CD4-positive, alpha-beta T cell treated with Interleukin-2 at 100 ng/mL for 4 hours (primary cell): ENCODE results near the gene CAMK1D.

Experiments
- DNase-seq: peaks from one replicate; pipeline ENCODE4 v3.0.0-alpha.2; 2020; ENCODE audit warnings: low spot score

The CAMK1D gene

GRCh38 chr10:12658526-12658925, 309.2 kb downstream of the CAMK1D start:
- no peak for DNase-seq

GRCh38 chr10:12659706-12660105, 310.4 kb downstream of the CAMK1D start:
- DNase-seq: no peak

- no peak for DNase-seq
Observed at GRCh38 chr10:12660812-12661211, 311.5 kb downstream of the CAMK1D start.

- DNase-seq: no peak
Observed at GRCh38 chr10:12661671-12662070, 312.3 kb downstream of the CAMK1D start.

- no peak for DNase-seq
Observed at GRCh38 chr10:12663863-12664262, 314.5 kb downstream of the CAMK1D start.

GRCh38 chr10:12665501-12665900, 316.2 kb downstream of the CAMK1D start:
- no peak for DNase-seq

GRCh38 chr10:12667052-12667451, 317.7 kb downstream of the CAMK1D start:
- DNase-seq: no peak

- no peak for DNase-seq
Observed at GRCh38 chr10:12668634-12669033, 319.3 kb downstream of the CAMK1D start.

GRCh38 chr10:12670004-12670403, 320.7 kb downstream of the CAMK1D start:
- DNase-seq: no peak

GRCh38 chr10:12675186-12675585, 325.8 kb downstream of the CAMK1D start:
- DNase-seq: no peak

- DNase-seq: no peak
Observed at GRCh38 chr10:12679636-12680035, 330.3 kb downstream of the CAMK1D start.

- DNase-seq: no peak
Observed at GRCh38 chr10:12681252-12681651, 331.9 kb downstream of the CAMK1D start.

- no peak for DNase-seq
Observed at GRCh38 chr10:12684784-12685183, 335.4 kb downstream of the CAMK1D start.

GRCh38 chr10:12685261-12686058, 336.1 kb downstream of the CAMK1D start:
- DNase-seq: no peak

- DNase-seq: no peak
Observed at GRCh38 chr10:12687996-12688395, 338.6 kb downstream of the CAMK1D start.

GRCh38 chr10:12689893-12690292, 340.5 kb downstream of the CAMK1D start:
- no peak for DNase-seq

- DNase-seq: no peak
Observed at GRCh38 chr10:12690525-12691126, 341.3 kb downstream of the CAMK1D start.

GRCh38 chr10:12691596-12691995, 342.2 kb downstream of the CAMK1D start:
- DNase-seq: no peak

GRCh38 chr10:12697764-12698163, 348.4 kb downstream of the CAMK1D start:
- DNase-seq: no peak

- DNase-seq: no peak
Observed at GRCh38 chr10:12699258-12699700, 349.9 kb downstream of the CAMK1D start.

- DNase-seq: no peak
Observed at GRCh38 chr10:12699781-12700556, 350.6 kb downstream of the CAMK1D start.

- no peak for DNase-seq
Observed at GRCh38 chr10:12700557-12700874, 351.2 kb downstream of the CAMK1D start.

GRCh38 chr10:12701696-12702095, 352.3 kb downstream of the CAMK1D start:
- DNase-seq: no peak
